OCI-LY3 (cell line): Measurements from ENCODE around the gene NKRF.

Experiments
- H2AFZ ChIP-seq: fragments of 200-600, 300-600 bp; shearing (Covaris generic); 2 replicates; pipeline ENCODE4 v1.6.0; 2014; ENCODE audit warnings: antibody characterized with exemption, low read depth, low read length
- H3K27ac ChIP-seq: fragments of 200-600, 300-600 bp; sonication (generic); 2 replicates; pipeline ENCODE4 v1.5.1; 2014; ENCODE audit warnings: mild to moderate bottlenecking, low read length, moderate library complexity, mixed read lengths
- H3K27me3 ChIP-seq: fragments of 200-600, 300-600 bp; sonication (generic); 2 replicates; pipeline ENCODE4 v1.6.1; 2014; ENCODE audit warnings: low read depth, low read length, mixed read lengths
- H3K36me3 ChIP-seq: fragments of 200-600, 300-600 bp; sonication (generic); replicated peaks from 2 replicates; pipeline ENCODE3; 2014; ENCODE audit warnings: low read depth, low read length, mixed read lengths
- H3K4me1 ChIP-seq: fragments of 300-600, 200-600 bp; sonication (generic); 2 replicates; pipeline ENCODE4 v1.6.1; 2014; ENCODE audit warnings: low read length, mixed read lengths
- H3K4me2 ChIP-seq: fragments of 200-600, 300-600 bp; sonication (generic); 2 replicates; pipeline ENCODE4 v1.6.1; 2014; ENCODE audit warnings: low read length, mixed read lengths
- H3K4me3 ChIP-seq: fragments of 300-600, 200-600 bp; sonication (generic); 2 replicates; pipeline ENCODE4 v1.5.1; 2014; ENCODE audit warnings: antibody characterized with exemption, mild to moderate bottlenecking, low read length, moderate library complexity
- H3K79me2 ChIP-seq: fragments of 300-600, 200-600 bp; shearing (Covaris generic); 2 replicates; pipeline ENCODE4 v1.6.1; 2014; ENCODE audit warnings: mild to moderate bottlenecking, low read length, mixed read lengths
- H3K9ac ChIP-seq: fragments of 300-600, 200-600 bp; shearing (Covaris generic); 2 replicates; pipeline ENCODE4 v1.6.0; 2014; ENCODE audit warnings: mild to moderate bottlenecking, low read length, moderate library complexity
- H3K9me3 ChIP-seq: fragments of 200-600, 300-600 bp; shearing (Covaris generic); 2 replicates; pipeline ENCODE4 v1.6.1; 2014; ENCODE audit warnings: low read length, mixed read lengths; ENCODE audit not compliant: insufficient read depth
- H4K20me1 ChIP-seq: fragments of 200-600, 300-600 bp; sonication (generic); 2 replicates; pipeline ENCODE4 v1.6.1; 2016; ENCODE audit warnings: low read length, mixed read lengths; ENCODE audit not compliant: insufficient read depth
- EZH2phosphoT487 ChIP-seq: fragments of 200-600 bp; shearing (Covaris generic); IDR thresholded peaks from 2 replicates; pipeline ENCODE4 v1.6.1; 2018; ENCODE audit warnings: antibody characterized with exemption, mixed run types, low read depth
- TF ChIP-seq, protein P1 (sequence below): fragments of 200-600, 300-600 bp; sonication (generic); IDR thresholded peaks from 2 replicates; pipeline ENCODE4 v1.5.1; 2014; ENCODE audit warnings: antibody characterized with exemption, low read length, low read depth

The NKRF gene

DNA sequence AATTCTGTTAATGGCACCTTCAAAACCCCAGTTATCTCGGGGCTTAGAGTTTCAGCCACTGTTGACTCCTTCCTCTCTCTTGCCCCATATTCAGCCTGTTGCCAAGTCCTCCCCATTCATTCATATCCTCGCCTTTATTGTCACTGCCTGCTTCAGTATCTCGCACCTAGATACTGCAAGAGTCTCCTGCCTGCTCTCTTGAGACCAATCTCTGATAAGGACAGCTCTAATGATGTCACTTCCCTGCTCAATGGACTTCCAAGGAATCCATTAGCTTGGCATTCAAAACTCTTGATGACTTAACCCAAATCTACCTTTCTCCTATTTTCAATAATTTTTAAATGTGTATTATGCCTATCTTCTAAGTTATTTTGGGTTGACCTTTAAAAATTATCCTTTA is 33.0 kb downstream of the NKRF start:
- H3K36me3 ChIP-seq = peaks cover 4% of the 10 kb centered on the region
- H3K4me1 ChIP-seq = peaks cover 18% of the 10 kb centered on the region
- peak overlapping the region; percentile 79 for H3K4me2 ChIP-seq
- H3K27ac ChIP-seq = no peak overlapping the region
- H3K27me3 ChIP-seq = no peaks in the 10 kb centered on the region
- H3K9ac ChIP-seq = peak overlapping the region; percentile 88; the same call in 1 of the 2 replicates
- H4K20me1 ChIP-seq = peaks cover 4% of the 10 kb centered on the region; the same call in 1 of the 2 replicates
- peak overlapping the region; percentile 90 for H3K4me3 ChIP-seq
- no peak overlapping the region for H2AFZ ChIP-seq
- TF ChIP-seq, protein P1, sequence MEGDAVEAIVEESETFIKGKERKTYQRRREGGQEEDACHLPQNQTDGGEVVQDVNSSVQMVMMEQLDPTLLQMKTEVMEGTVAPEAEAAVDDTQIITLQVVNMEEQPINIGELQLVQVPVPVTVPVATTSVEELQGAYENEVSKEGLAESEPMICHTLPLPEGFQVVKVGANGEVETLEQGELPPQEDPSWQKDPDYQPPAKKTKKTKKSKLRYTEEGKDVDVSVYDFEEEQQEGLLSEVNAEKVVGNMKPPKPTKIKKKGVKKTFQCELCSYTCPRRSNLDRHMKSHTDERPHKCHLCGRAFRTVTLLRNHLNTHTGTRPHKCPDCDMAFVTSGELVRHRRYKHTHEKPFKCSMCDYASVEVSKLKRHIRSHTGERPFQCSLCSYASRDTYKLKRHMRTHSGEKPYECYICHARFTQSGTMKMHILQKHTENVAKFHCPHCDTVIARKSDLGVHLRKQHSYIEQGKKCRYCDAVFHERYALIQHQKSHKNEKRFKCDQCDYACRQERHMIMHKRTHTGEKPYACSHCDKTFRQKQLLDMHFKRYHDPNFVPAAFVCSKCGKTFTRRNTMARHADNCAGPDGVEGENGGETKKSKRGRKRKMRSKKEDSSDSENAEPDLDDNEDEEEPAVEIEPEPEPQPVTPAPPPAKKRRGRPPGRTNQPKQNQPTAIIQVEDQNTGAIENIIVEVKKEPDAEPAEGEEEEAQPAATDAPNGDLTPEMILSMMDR = no peak
- no peak for TF ChIP-seq EZH2phosphoT487
- H3K9me3 ChIP-seq = no peaks in the 10 kb centered on the region
- peaks cover 23% of the 10 kb centered on the region for H3K79me2 ChIP-seq

DNA sequence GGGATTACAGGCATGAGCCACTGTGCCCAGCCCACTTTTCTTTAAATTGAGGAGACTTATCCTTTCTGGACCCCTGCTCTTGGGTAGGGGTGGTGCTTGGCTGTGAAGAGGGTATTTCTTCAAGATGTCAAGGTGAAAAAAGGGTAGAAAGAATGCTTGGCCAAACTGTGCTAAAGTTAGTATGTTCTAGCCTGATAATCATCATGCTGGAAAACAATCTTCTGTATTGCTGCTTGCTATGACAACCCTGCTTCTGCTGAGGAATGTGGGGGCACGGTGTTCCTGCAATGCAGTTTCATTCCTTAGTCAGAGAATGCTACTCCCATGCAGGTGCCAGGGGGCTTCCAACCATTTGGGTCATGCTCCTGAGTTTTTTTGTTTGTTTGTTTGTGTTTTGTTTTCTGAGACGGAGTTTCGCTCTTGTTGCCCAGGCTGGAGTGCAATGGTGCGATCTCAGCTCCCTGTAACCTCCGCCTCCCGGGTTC is 35.8 kb downstream of the NKRF start:
- Histone ChIP-seq H3K36me3 (no peaks in the 10 kb centered on the region), H3K4me3 (no peak overlapping the region), H3K79me2 (peaks cover 10% of the 10 kb centered on the region), H2AFZ (no peak overlapping the region), H3K9me3 (no peaks in the 10 kb centered on the region), H3K27ac (no peak overlapping the region), H3K4me2 (no peak overlapping the region), H3K27me3 (no peaks in the 10 kb centered on the region), H4K20me1 (no peaks in the 10 kb centered on the region), H3K9ac (no peak overlapping the region), H3K4me1 (peaks cover 7% of the 10 kb centered on the region)
- TF ChIP-seq, protein P1 = no peak
- TF ChIP-seq EZH2phosphoT487 = no peak

DNA sequence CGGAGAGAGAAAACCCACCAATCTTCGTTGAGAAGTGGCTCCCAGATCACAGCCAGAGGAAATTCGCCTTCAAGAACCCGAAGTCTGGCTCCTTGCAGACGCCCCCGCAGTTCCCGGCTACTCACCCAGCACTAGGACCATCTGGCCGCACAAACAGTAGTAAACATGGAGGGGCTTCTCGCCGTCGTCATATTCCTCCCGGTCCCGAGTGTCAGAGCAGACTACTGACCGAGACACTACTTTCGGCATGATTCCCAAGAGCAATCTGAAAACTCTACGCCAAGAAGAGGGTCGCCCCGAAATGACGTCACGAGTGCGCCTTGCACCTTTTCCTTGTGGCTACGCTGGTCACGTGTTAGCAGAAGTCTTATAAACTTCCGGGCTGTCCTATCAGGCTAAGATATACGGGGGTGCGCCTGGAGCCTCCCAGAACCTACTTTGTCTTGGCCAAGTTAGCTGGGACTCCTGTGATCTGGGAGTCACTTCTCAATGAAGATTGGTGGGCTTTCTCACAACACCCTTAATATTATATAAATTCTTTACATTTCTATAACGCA is 41.0 kb downstream of the NKRF start, which contains the start of gene STEEP1:
TSS of gene STEEP1 (minus strand) at position 303 of the 557 bp plus-strand sequence. CDS start at position 249, 54 bp downstream.
- Histone ChIP-seq H3K4me2 (peak within 1 kb of the TSS; percentile 86), H3K9ac (peak within 1 kb of the TSS; percentile 76), H2AFZ (no peak within 1 kb of the TSS), H3K79me2 (peaks cover 16% of the 10 kb centered on the region), H3K9me3 (no peaks in the 10 kb centered on the region), H3K27ac (no peak within 1 kb of the TSS), H3K36me3 (no peaks in the 10 kb centered on the region), H3K4me1 (peaks cover 3% of the 10 kb centered on the region; the same call in 1 of the 2 replicates), H3K27me3 (no peaks in the 10 kb centered on the region), H4K20me1 (no peaks in the 10 kb centered on the region), H3K4me3 (peak within 1 kb of the TSS; percentile 95)
- TF ChIP-seq, protein P1 = no peak
- no peak for TF ChIP-seq EZH2phosphoT487

DNA sequence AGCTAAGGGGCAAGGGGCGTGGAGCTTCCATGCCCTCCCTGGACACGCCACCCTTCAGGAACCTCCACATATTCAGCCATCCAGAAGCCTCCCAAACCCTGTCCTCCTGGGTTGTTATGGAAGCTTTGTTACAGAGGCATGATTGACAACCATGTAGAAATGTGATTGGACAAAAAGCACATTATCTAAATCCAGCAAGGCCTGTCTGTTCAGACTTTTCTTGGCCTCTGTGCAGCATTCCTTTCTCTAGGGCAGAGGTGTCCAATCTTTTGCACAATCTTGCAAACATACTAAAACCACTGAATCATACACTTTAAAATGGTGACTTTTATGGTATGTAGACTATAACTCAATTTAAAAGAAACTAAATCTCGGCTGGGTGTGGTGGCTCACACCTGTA is 53.7 kb downstream of the NKRF start:
- Histone ChIP-seq H3K9me3 (no peaks in the 10 kb centered on the region), H3K4me3 (no peak overlapping the region), H3K27me3 (no peaks in the 10 kb centered on the region), H3K79me2 (peaks cover 37% of the 10 kb centered on the region), H4K20me1 (no peaks in the 10 kb centered on the region), H3K36me3 (peaks cover 1% of the 10 kb centered on the region), H3K4me1 (peaks cover 21% of the 10 kb centered on the region), H3K27ac (no peak overlapping the region), H2AFZ (no peak overlapping the region), H3K4me2 (no peak overlapping the region), H3K9ac (no peak overlapping the region)
- TF ChIP-seq, protein P1 = no peak
- TF ChIP-seq EZH2phosphoT487 = no peak
